ENCODE measurements around the gene COL11A1.

COL11A1 gene

GRCh38 chr1:102851616-102852015, 256.7 kb downstream of the COL11A1 start:
- H3K27me3 ChIP-seq (replicated peaks) = no peaks in the 10 kb centered on the region
- H3K4me3 ChIP-seq (ENCODE audit: low read depth, low read length) = no peak overlapping the region
- H3K36me3 ChIP-seq (replicated peaks) = no peaks in the 10 kb centered on the region
- no peak overlapping the region for H3K27ac ChIP-seq
- peak; percentile 49 for DNase-seq
- TF ChIP-seq CTCF (IDR thresholded peaks at IDR 0.05; ENCODE audit: low read depth, low read length, missing control alignments) = no peak
- in situ Hi-C loops (cut with HindIII; ENCODE audit: low pct_ligation_motif_present, low sequenced_read_pairs) = no loop called here

GRCh38 chr1:102842606-102843005, 265.7 kb downstream of the COL11A1 start:
- in situ Hi-C loops (cut with HindIII; ENCODE audit: low pct_ligation_motif_present, low sequenced_read_pairs) = no loop called here
- Histone ChIP-seq H3K4me3 (ENCODE audit: low read depth, low read length) (no peak overlapping the region), H3K27me3 (replicated peaks) (no peaks in the 10 kb centered on the region), H3K36me3 (replicated peaks) (no peaks in the 10 kb centered on the region), H3K27ac (no peak overlapping the region)
- TF ChIP-seq CTCF (IDR thresholded peaks at IDR 0.05; ENCODE audit: low read depth, low read length, missing control alignments) = no peak
- DNase-seq = no peak

- TF ChIP-seq CTCF (IDR thresholded peaks at IDR 0.05; ENCODE audit: low read depth, low read length, missing control alignments) = no peak
- no peak for DNase-seq
- in situ Hi-C loops (cut with HindIII; ENCODE audit: low pct_ligation_motif_present, low sequenced_read_pairs) = no loop called here
These were observed 267.6 kb downstream of the COL11A1 start for GRCh38 chr1:102840741-102841140.

GRCh38 chr1:102838016-102838415, 270.3 kb downstream of the COL11A1 start:
- DNase-seq = no peak
- in situ Hi-C loops (cut with HindIII; ENCODE audit: low pct_ligation_motif_present, low sequenced_read_pairs) = no loop called here
- no peak for TF ChIP-seq CTCF (IDR thresholded peaks at IDR 0.05; ENCODE audit: low read depth, low read length, missing control alignments)
- Histone ChIP-seq H3K27me3 (replicated peaks) (no peaks in the 10 kb centered on the region), H3K27ac (no peak overlapping the region), H3K4me3 (ENCODE audit: low read depth, low read length) (no peak overlapping the region), H3K36me3 (replicated peaks) (no peaks in the 10 kb centered on the region)

More at GRCh38 chr1:102840741-102841140, 267.6 kb downstream of the COL11A1 start:
- Histone ChIP-seq H3K4me3 (ENCODE audit: low read depth, low read length) (no peak overlapping the region), H3K27ac (no peak overlapping the region), H3K27me3 (replicated peaks) (no peaks in the 10 kb centered on the region), H3K36me3 (replicated peaks) (no peaks in the 10 kb centered on the region)

- in situ Hi-C loops (cut with HindIII; ENCODE audit: low pct_ligation_motif_present, low sequenced_read_pairs) = no loop called here
- DNase-seq = no peak
- no peak for TF ChIP-seq CTCF (IDR thresholded peaks at IDR 0.05; ENCODE audit: low read depth, low read length, missing control alignments)
These were observed 270.8 kb downstream of the COL11A1 start for GRCh38 chr1:102837551-102837950.

GRCh38 chr1:102836991-102837390, 271.3 kb downstream of the COL11A1 start:
- H3K4me3 ChIP-seq (ENCODE audit: low read depth, low read length) = no peak overlapping the region
- H3K27ac ChIP-seq = no peak overlapping the region
- no peaks in the 10 kb centered on the region for H3K27me3 ChIP-seq (replicated peaks)
- DNase-seq = no peak
- H3K36me3 ChIP-seq (replicated peaks) = no peaks in the 10 kb centered on the region
- in situ Hi-C loops (cut with HindIII; ENCODE audit: low pct_ligation_motif_present, low sequenced_read_pairs) = no loop called here
- TF ChIP-seq CTCF (IDR thresholded peaks at IDR 0.05; ENCODE audit: low read depth, low read length, missing control alignments) = no peak

More at GRCh38 chr1:102837551-102837950, 270.8 kb downstream of the COL11A1 start:
- Histone ChIP-seq H3K4me3 (ENCODE audit: low read depth, low read length) (no peak overlapping the region), H3K36me3 (replicated peaks) (no peaks in the 10 kb centered on the region), H3K27me3 (replicated peaks) (no peaks in the 10 kb centered on the region), H3K27ac (no peak overlapping the region)
